Activated naive CD4-positive, alpha-beta T cell treated with anti-CD3 and anti-CD28 coated beads, Interleukin-2, amount 10 ng/mL, durations not matched to agents 7 days and 5 days (primary cell): ENCODE data around the gene AADAT.
"Not testable (repeated sequence)": the region's sequence is repeated elsewhere in the genome, so short reads cannot be mapped to it uniquely, and the experiment has no call there.

Source experiments
- CTCF ChIA-PET: fragments of 350-600 bp; sonication (Branson Sonifier 250); formaldehyde crosslinking; loops from one replicate; lab custom pipeline; 2021; ENCODE audit warnings: antibody characterized with exemption; lab: Charles Lee
- DNase-seq: peaks from one replicate; pipeline ENCODE4 v3.0.0-alpha.2; 2020
- H3K27ac Mint-ChIP-seq: one replicate; pipeline ENCODE4 v1.8.0; 2021; ENCODE audit warnings: mild to moderate bottlenecking, moderate library complexity, mixed read lengths
- H3K27me3 Mint-ChIP-seq: one replicate; pipeline ENCODE4 v1.8.0; 2021; ENCODE audit warnings: mild to moderate bottlenecking, mixed read lengths
- H3K36me3 Mint-ChIP-seq: one replicate; pipeline ENCODE4 v1.8.0; 2021; ENCODE audit warnings: mixed read lengths
- H3K4me1 Mint-ChIP-seq: one replicate; pipeline ENCODE4 v1.8.0; 2021; ENCODE audit warnings: mixed read lengths
- H3K4me3 Mint-ChIP-seq: one replicate; pipeline ENCODE4 v1.8.0; 2021; ENCODE audit warnings: mild to moderate bottlenecking, moderate library complexity, mixed read lengths
- H3K9me3 Mint-ChIP-seq: one replicate; pipeline ENCODE4 v1.8.0; 2021; ENCODE audit warnings: mixed read lengths

AADAT gene

GRCh38 chr4:170089668-170090351 lies at the start of gene AADAT:
TSS of gene AADAT (minus strand) at chr4:170089956. CDS start at chr4:170089690, 266 bp downstream.
- peaks cover 48% of the 10 kb centered on the region for H3K27me3 Mint-ChIP-seq
- no peaks in the 10 kb centered on the region for H3K36me3 Mint-ChIP-seq
- no peaks in the 10 kb centered on the region for H3K9me3 Mint-ChIP-seq
- H3K27ac Mint-ChIP-seq = no peak within 1 kb of the TSS
- H3K4me1 Mint-ChIP-seq = peaks cover 12% of the 10 kb centered on the region
- CTCF ChIA-PET = no interaction called here
- DNase-seq = peak; percentile 30
- peak within 1 kb of the TSS; percentile 63 for H3K4me3 Mint-ChIP-seq

DNA sequence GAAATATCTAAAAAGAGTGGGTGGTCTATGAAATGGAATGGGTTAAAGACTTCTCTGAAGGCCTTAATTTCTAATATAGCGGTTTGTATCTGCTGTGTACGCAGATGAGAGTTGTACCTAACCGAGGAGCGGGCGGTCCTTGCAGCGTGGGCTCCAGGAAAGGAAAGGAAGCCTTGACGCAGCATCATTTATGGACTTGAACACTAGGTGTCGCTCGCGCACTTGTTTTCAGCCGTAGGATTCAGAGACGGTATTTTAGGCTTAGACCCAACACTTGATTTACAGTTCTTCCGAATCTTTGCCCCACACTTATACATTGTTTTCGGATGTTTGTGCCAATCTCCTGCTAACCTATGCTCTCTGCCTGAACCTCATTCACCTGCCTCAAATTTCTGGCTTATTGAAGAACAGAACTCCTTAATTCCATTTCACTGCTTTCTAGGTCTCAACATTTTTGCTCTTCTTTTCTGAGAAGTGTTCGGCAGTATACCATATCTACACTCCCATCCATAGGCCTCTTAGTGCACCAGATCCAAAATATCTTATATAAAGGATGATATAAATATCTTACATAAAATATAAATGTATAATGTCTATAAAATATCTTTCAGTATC lies 48.9 kb upstream of the AADAT start:
- Mint-ChIP-seq H3K4me1 (no peaks in the 10 kb centered on the region), H3K27ac (no peak overlapping the region), H3K27me3 (no peaks in the 10 kb centered on the region), H3K4me3 (no peak overlapping the region), H3K36me3 (no peaks in the 10 kb centered on the region), H3K9me3 (no peaks in the 10 kb centered on the region)
- DNase-seq = peak; percentile 77
- CTCF ChIA-PET = interaction anchor here (1.2 kb wide), 1 partner anchor 12 kb away, joined by 3 read pairs; no protein-coding TSS in a partner anchor

GRCh38 chr4:170137927-170138326 lies 48.2 kb upstream of the AADAT start:
- no peak overlapping the region for H3K27ac Mint-ChIP-seq
- DNase-seq = no peak
- H3K4me3 Mint-ChIP-seq = no peak overlapping the region
- H3K9me3 Mint-ChIP-seq = peaks cover 5% of the 10 kb centered on the region
- H3K36me3 Mint-ChIP-seq = no peaks in the 10 kb centered on the region
- CTCF ChIA-PET = interaction anchor here (0.9 to 1.2 kb wide), 3 partner anchors 9 to 121 kb away, joined by 3 to 4 read pairs (median 3); no protein-coding TSS in a partner anchor
- no peaks in the 10 kb centered on the region for H3K27me3 Mint-ChIP-seq
- H3K4me1 Mint-ChIP-seq = no peaks in the 10 kb centered on the region

- H3K4me3 Mint-ChIP-seq = no peak overlapping the region
- H3K4me1 Mint-ChIP-seq = no peaks in the 10 kb centered on the region
- no peak overlapping the region for H3K27ac Mint-ChIP-seq
- H3K9me3 Mint-ChIP-seq = peaks cover 8% of the 10 kb centered on the region
- no peak for DNase-seq
- no peaks in the 10 kb centered on the region for H3K36me3 Mint-ChIP-seq
- CTCF ChIA-PET = interaction anchor here (0.9 to 1.2 kb wide), 3 partner anchors 8 to 122 kb away, joined by 3 to 4 read pairs (median 3); no protein-coding TSS in a partner anchor
- H3K27me3 Mint-ChIP-seq = no peaks in the 10 kb centered on the region
Measured at GRCh38 chr4:170137466-170137865, 47.7 kb upstream of the AADAT start.

GRCh38 chr4:170134821-170135220 lies 45.1 kb upstream of the AADAT start:
- CTCF ChIA-PET = interaction anchor here (0.6 to 1.3 kb wide), 2 partner anchors 28 to 125 kb away, joined by 3 to 4 read pairs; no protein-coding TSS in a partner anchor
- Mint-ChIP-seq H3K4me3 (no peak overlapping the region), H3K9me3 (peaks cover 8% of the 10 kb centered on the region), H3K4me1 (no peaks in the 10 kb centered on the region), H3K27me3 (no peaks in the 10 kb centered on the region), H3K36me3 (no peaks in the 10 kb centered on the region), H3K27ac (no peak overlapping the region)
- DNase-seq = no peak

DNA sequence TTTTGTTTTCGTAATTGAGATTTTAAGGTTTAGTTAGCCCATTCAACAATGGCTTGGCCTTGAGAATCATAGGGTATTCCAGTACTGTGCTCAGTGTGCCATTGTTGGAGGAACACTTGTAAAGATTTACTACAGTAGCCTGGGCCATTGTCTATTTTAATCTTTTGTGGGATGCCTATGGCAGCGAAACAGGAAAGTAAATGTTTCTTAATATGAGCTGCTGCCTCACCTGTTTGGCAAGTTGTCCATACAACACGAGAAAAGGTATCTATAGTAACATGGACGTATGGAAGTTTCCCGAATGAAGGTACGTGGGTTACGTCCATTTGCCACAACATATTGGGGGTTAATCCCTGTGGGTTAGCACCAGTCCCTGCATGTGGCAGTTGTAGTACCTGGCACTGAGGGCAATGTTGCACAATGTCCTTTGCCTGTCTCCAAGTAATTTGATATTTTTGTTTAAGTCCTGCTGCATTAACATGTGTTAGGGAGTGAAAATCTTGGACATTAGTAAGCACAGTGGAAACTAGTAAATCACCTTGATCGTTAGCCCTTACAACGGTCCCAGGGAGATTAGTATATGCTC lies 38.6 kb upstream of the AADAT start:
- H3K27ac Mint-ChIP-seq = no peak overlapping the region
- CTCF ChIA-PET = interaction anchor here (1.3 kb wide), 1 partner anchor 9 kb away, joined by 3 read pairs; no protein-coding TSS in a partner anchor
- DNase-seq = no peak
- peaks cover 6% of the 10 kb centered on the region for H3K9me3 Mint-ChIP-seq
- H3K36me3 Mint-ChIP-seq = no peaks in the 10 kb centered on the region
- no peaks in the 10 kb centered on the region for H3K27me3 Mint-ChIP-seq
- H3K4me1 Mint-ChIP-seq = no peaks in the 10 kb centered on the region
- H3K4me3 Mint-ChIP-seq = no peak overlapping the region

DNA sequence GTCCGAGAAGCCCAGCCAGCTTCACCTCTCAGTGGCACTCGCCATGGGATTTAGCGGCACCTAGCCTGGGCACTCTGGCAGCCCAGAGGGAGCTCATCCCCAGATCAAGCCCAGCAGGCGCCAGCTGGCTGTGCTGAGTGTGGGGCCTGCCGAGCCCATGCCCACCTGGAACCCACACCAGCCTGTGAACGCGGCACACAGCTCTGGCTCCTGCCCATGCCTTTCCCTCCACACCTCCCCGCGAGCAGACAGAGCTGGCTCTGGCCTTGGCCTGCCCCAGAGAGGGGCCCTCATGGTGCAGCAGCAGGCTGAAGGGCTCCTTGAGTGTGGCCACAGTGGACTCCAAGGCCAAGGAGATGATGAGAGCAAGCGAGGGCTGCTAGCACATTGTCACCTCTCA lies 38.0 kb upstream of the AADAT start:
- no peak overlapping the region for H3K4me3 Mint-ChIP-seq
- no peaks in the 10 kb centered on the region for H3K4me1 Mint-ChIP-seq
- CTCF ChIA-PET = no interaction called here
- H3K9me3 Mint-ChIP-seq = peaks cover 2% of the 10 kb centered on the region
- DNase-seq = no peak
- no peaks in the 10 kb centered on the region for H3K36me3 Mint-ChIP-seq
- no peaks in the 10 kb centered on the region for H3K27me3 Mint-ChIP-seq
- no peak overlapping the region for H3K27ac Mint-ChIP-seq

GRCh38 chr4:170124406-170124805 lies 34.6 kb upstream of the AADAT start:
- Mint-ChIP-seq H3K9me3 (no peaks in the 10 kb centered on the region), H3K4me1 (no peaks in the 10 kb centered on the region), H3K4me3 (no peak overlapping the region), H3K27ac (no peak overlapping the region), H3K27me3 (no peaks in the 10 kb centered on the region), H3K36me3 (no peaks in the 10 kb centered on the region)
- no peak for DNase-seq
- CTCF ChIA-PET = no interaction called here

DNA sequence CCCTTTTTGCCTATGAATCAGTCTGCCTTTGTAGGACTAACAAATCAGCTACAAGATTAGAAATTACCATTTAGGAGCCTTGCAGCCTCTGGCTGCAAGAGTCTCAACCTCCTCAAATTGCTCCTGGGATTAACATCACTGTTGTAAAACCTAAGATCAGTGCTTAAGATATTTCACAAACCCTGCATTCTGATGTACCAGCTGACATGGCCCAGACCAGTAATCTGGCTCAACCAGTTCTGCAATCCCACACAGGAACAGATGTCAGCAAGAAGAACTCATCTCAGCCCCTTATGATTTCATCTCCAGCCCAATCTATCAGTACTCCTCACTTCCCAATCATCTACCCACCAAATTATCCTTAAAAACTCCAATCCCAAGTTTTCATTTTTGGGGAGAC lies 32.5 kb upstream of the AADAT start:
- Mint-ChIP-seq H3K4me1 (no peaks in the 10 kb centered on the region), H3K4me3 (no peak overlapping the region), H3K36me3 (no peaks in the 10 kb centered on the region), H3K9me3 (no peaks in the 10 kb centered on the region), H3K27ac (no peak overlapping the region), H3K27me3 (no peaks in the 10 kb centered on the region)
- DNase-seq = no peak
- CTCF ChIA-PET = no interaction called here

- Mint-ChIP-seq H3K9me3 (no peaks in the 10 kb centered on the region), H3K27me3 (peaks cover 3% of the 10 kb centered on the region), H3K4me3 (no peak overlapping the region), H3K27ac (no peak overlapping the region), H3K4me1 (no peaks in the 10 kb centered on the region), H3K36me3 (no peaks in the 10 kb centered on the region)
- no peak for DNase-seq
- CTCF ChIA-PET = no interaction called here
Measured at GRCh38 chr4:170114636-170115035, 24.9 kb upstream of the AADAT start.

- H3K4me3 Mint-ChIP-seq, H3K4me1 Mint-ChIP-seq, H3K27me3 Mint-ChIP-seq, H3K27ac Mint-ChIP-seq, CTCF ChIA-PET, H3K36me3 Mint-ChIP-seq, DNase-seq, H3K9me3 Mint-ChIP-seq: not testable (repeated sequence)
Measured at GRCh38 chr4:170114183-170114582, 24.4 kb upstream of the AADAT start.

DNA sequence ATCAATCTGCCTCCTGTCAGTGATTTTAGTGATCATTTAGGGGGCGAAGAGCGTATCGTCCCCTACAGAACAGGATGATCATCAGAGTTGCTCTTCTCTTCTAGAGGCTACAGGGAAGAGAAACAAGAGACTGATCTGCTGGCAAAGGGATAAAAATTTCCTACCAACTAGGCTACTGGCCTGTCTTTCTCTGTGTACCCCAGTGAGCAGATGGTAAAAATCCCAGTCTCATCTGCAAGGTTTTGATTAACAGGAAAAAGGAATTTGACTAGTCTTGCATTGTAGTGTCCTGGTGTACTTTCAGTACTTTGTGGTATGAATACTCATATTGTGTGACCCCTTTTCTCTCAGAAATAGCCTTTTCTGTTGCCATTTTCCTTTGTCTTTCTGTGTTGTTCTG lies 21.8 kb upstream of the AADAT start:
- no peak overlapping the region for H3K27ac Mint-ChIP-seq
- H3K9me3 Mint-ChIP-seq = no peaks in the 10 kb centered on the region
- no peak for DNase-seq
- CTCF ChIA-PET = no interaction called here
- H3K4me1 Mint-ChIP-seq = no peaks in the 10 kb centered on the region
- no peaks in the 10 kb centered on the region for H3K36me3 Mint-ChIP-seq
- no peak overlapping the region for H3K4me3 Mint-ChIP-seq
- peaks cover 3% of the 10 kb centered on the region for H3K27me3 Mint-ChIP-seq

GRCh38 chr4:170111085-170111484 lies 21.3 kb upstream of the AADAT start:
- no peak overlapping the region for H3K4me3 Mint-ChIP-seq
- H3K36me3 Mint-ChIP-seq = no peaks in the 10 kb centered on the region
- no peak overlapping the region for H3K27ac Mint-ChIP-seq
- no peaks in the 10 kb centered on the region for H3K4me1 Mint-ChIP-seq
- no peak for DNase-seq
- peaks cover 3% of the 10 kb centered on the region for H3K27me3 Mint-ChIP-seq
- no peaks in the 10 kb centered on the region for H3K9me3 Mint-ChIP-seq
- CTCF ChIA-PET = no interaction called here

DNA sequence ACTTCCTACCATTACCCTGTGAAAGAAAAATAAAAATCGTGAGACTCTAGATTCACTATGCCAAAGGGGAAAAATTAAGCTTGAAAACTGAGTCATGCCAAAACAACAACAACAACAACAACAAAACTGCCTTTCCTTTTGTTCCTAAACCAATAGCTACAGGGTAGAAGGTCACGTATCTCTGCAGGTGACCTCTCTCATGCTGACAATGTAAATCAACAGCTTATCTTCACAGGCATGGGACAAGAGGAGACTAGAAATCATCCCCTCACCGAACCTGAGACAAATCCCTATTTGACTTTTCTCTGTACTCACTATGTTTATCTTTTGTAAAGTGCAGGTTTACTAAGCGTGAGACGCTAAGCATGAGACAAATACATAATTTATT lies 20.5 kb upstream of the AADAT start:
- Mint-ChIP-seq H3K27me3 (peaks cover 3% of the 10 kb centered on the region), H3K36me3 (no peaks in the 10 kb centered on the region), H3K9me3 (no peaks in the 10 kb centered on the region), H3K4me3 (no peak overlapping the region), H3K4me1 (no peaks in the 10 kb centered on the region), H3K27ac (no peak overlapping the region)
- no peak for DNase-seq
- CTCF ChIA-PET = no interaction called here
